Adrenal gland (tissue), 5 donors: ENCODE data around the gene CD46.

Source experiments
- CTCF ChIP-seq, 6 experiments: fragments of 450-650 bp in 4 of 6; fragments of 200-600 bp in 2 of 6; sonication (generic) in 1 of 6; IDR thresholded peaks; 1 replicate in 5 of 6; 2 replicates in 1 of 6; pipeline versions ENCODE4 v1.5.1 to v1.8.0; 2016 to 2021; ENCODE audit warnings: antibody characterized with exemption in 6 of 6, mild to moderate bottlenecking in 2 of 6, moderate library complexity in 1 of 6
- POLR2A ChIP-seq, 2 donors: fragments of 450-650 bp; IDR thresholded peaks; one replicate each; pipeline ENCODE4 v1.6.1; 2017; ENCODE audit warnings: antibody characterized with exemption in 2 of 2, mild to moderate bottlenecking in 2 of 2, moderate library complexity in 1 of 2
- donor health status: DM: no; HTN: no; CAD: no.

GRCh38 chr1:207842506-207842905, 90.7 kb downstream of the CD46 start:
- TF ChIP-seq CTCF (IDR thresholded peaks at IDR 0.05): no peak
- TF ChIP-seq POLR2A (IDR thresholded peaks at IDR 0.05): no peak
